NT2/D1 (cell line): ENCODE data around the gene TTC34.

Experiments
- SUZ12 ChIP-seq: IDR thresholded peaks from 2 replicates; pipeline ENCODE4 v1.6.1; 2011; ENCODE audit not compliant: insufficient read length, insufficient read depth; ENCODE audit errors: extremely low read depth
- YY1 ChIP-seq: IDR thresholded peaks from 2 replicates; pipeline ENCODE4 v1.6.1; 2011; ENCODE audit not compliant: insufficient read length, insufficient read depth
- ZNF274 ChIP-seq: IDR thresholded peaks from 2 replicates; pipeline ENCODE4 v1.6.1; 2011; ENCODE audit warnings: mild to moderate bottlenecking, low read depth, low read length

DNA sequence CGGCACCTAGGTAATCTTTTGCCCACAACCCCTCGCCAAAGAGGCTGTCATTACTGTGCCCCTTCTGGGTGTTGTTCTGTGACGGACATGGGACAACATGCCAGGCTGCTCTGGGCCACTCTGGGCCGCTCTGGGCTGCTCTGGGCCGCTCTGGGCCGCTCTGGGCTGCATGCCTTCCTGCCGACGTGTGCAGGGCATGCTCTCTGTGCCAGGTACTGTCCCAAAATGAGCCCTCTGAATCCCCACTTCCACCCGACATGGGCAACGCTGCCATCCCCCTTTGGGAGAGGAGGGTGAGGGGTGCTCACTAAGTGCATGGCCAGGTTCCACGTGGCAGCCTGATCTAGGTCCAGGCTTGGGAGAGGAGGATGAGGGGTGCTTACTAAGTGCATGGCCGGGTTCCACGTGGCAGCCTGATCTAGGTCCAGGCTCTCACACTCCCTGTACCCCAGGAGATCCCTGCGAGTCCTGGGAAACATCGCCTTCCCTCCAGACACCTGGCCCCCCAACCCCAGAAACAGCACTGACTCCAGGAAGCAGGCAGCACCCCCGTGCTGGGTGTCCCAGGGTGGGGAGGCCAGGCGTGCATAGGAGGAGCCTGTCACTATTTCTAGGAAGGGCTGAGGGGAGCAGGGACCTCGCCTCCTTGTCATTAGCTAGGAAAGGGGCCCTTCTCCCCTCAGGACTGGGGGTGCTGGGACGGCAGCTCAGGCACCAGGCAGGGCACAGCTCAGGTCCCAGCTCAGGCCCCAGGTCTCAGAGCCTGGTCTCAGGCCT, 16.5 kb downstream of the TTC34 start:
- TF ChIP-seq ZNF274 (no peak), SUZ12 (no peak), YY1 (no peak)
